ENCODE results near the gene ARHGEF17. TPM values are rescaled to one million over a fixed set of nuclear protein-coding genes. Genes with fewer than 3 reads are reported as not detected.

Gene ARHGEF17
- polyA plus RNA-seq, 2 of the 4 experiments (the other 2 are of a cell fraction), result 7.0 to 16.2 TPM

- TF ChIP-seq ZSCAN20 (CRISPR knock-in tag; IDR thresholded peaks at IDR 0.05) (no peak), CBX2 (IDR thresholded peaks at IDR 0.05; ENCODE audit: borderline replicate concordance, low read depth) (no peak)
Observed at GRCh38 chr11:73382183-73382582, 74.1 kb downstream of the ARHGEF17 start (continued).

- ChIA-PET CTCF (interaction anchor here (0.6 to 39.3 kb wide), 6 partner anchors 10 to 278 kb away, joined by 3 to 667 read pairs (median 15); partner anchors contain the start of gene RELT), POLR2A (no interaction called here)
- Histone ChIP-seq H3K4me3 (no peak overlapping the region), H3K4me2 (no peak overlapping the region), H3K4me1 (peaks cover 60% of the 10 kb centered on the region), H3K9me3 (no peaks in the 10 kb centered on the region), H3K27ac (peak overlapping the region in 1 of 2 experiments; percentile 80; a peak in 1 of 6 replicates)
- ATAC-seq, result no peak
- DNase-seq (ENCODE audit: low read depth in 1 of 2, low spot score in 1 of 2), result no peak
- no peak for FAIRE-seq
- TF ChIP-seq MAFK (IDR thresholded peaks at IDR 0.05; ENCODE audit: partially characterized antibody), result no peak
- no peak for TF ChIP-seq FOXS1 (CRISPR knock-in tag; IDR thresholded peaks at IDR 0.05)
- TF ChIP-seq CTCF (IDR thresholded peaks at IDR 0.05), result no peak
- no peak for TF ChIP-seq HMGXB4 (CRISPR knock-in tag; IDR thresholded peaks at IDR 0.05; ENCODE audit: borderline replicate concordance)
- no peak for TF ChIP-seq RCOR1 (IDR thresholded peaks at IDR 0.05; ENCODE audit: low read depth, low read length)
- no peak for TF ChIP-seq HEYL (CRISPR knock-in tag; IDR thresholded peaks at IDR 0.05)
- TF ChIP-seq NFE2L2 (conservative IDR thresholded peaks at IDR 0.05; ENCODE audit: low read length), result no peak
- no peak for TF ChIP-seq ZSCAN20 (CRISPR knock-in tag; IDR thresholded peaks at IDR 0.05)
- WGBS (ENCODE audit: missing lambda C conversion rate), result 83% methylated on average over 3 of the region's 3 CpGs
Observed at GRCh38 chr11:73382747-73383146, 74.7 kb downstream of the ARHGEF17 start.

GRCh38 chr11:73383249-73384124 is 75.4 kb downstream of the ARHGEF17 start:
- FAIRE-seq (no peak), DNase-seq (ENCODE audit: low read depth in 1 of 2, low spot score in 1 of 2) (no peak), ATAC-seq (peak; percentile 20 to 34; a peak in 4 of 6 replicates)
- peaks cover 63% of the 10 kb centered on the region for H3K4me1 ChIP-seq
- 69% methylated on average over 8 of the region's 9 CpGs for WGBS (ENCODE audit: missing lambda C conversion rate)
- ChIA-PET CTCF (interaction anchor here (0.6 to 39.3 kb wide), 8 partner anchors 9 to 278 kb away, joined by 3 to 667 read pairs (median 7); partner anchors contain the start of gene RELT), POLR2A (no interaction called here)
- no peak overlapping the region for H3K4me3 ChIP-seq
- H3K9me3 ChIP-seq, result no peaks in the 10 kb centered on the region
- TF ChIP-seq FOXS1 (CRISPR knock-in tag; IDR thresholded peaks at IDR 0.05) (no peak), RCOR1 (IDR thresholded peaks at IDR 0.05; ENCODE audit: low read depth, low read length) (no peak), HOXA7 (CRISPR knock-in tag; IDR thresholded peaks at IDR 0.05) (no peak), MYC (IDR thresholded peaks at IDR 0.05; ENCODE audit: borderline replicate concordance, low read length) (no peak), ZFP36 (IDR thresholded peaks at IDR 0.05; ENCODE audit: borderline replicate concordance, partially characterized antibody) (no peak), CTCF (IDR thresholded peaks at IDR 0.05) (no peak), HMGXB4 (CRISPR knock-in tag; IDR thresholded peaks at IDR 0.05; ENCODE audit: borderline replicate concordance) (no peak)
- H3K4me2 ChIP-seq, result peak overlapping the region; percentile 12
- peak overlapping the region in 1 of 2 experiments; percentile 80; a peak in 2 of 6 replicates for H3K27ac ChIP-seq

Measured in A549 (cell line).